Heart left ventricle (tissue), 13 donors: Measurements from ENCODE around the gene PDGFRB.

ENCODE experiments used
- CTCF ChIP-seq, 12 donors: fragments of 200-600 bp; sonication (generic) in 4 of 12; IDR thresholded peaks; one replicate each; pipeline versions ENCODE4 v1.5.0 to v1.8.0; 2018 to 2022; ENCODE audit warnings: antibody characterized with exemption in 12 of 12, mild to moderate bottlenecking in 5 of 12
- POLR2A ChIP-seq, 2 donors: fragments of 450-650 bp; IDR thresholded peaks; one replicate each; pipeline ENCODE4 v1.6.1; 2017; ENCODE audit warnings: antibody characterized with exemption in 2 of 2, mild to moderate bottlenecking in 2 of 2, moderate library complexity in 2 of 2
- donor health status: ischemic (EF 13 %, LVEDD 7.1; RV severe dilation, severe dysfunction).
- donor health status: DM: no; HTN: yes; CAD: no.
- donor health status: DM: no; HTN: no; CAD: no.
- donor health status: ischemic (EF 25% LVEDD 6.9; RV normal size, moderate dysfunction).
- donor health status: ischemic (EF 25% LVEDD 5.7; RV mildly dilated, moderate dysfunction).
- donor health status: ischemic (EF 35%, LVEDD 5.7; RV mildly dilated, moderate dysfunction).
- donor health status: nonischemic (EF 11% LVEDD 7.7; RV severe dilation, severe dysfunction).
- donor health status: DM: yes; HTN: yes; CAD: no.
- donor health status: PGD.
- donor health status: ischemic (EF 29% LVEDD 5.4; RV normal size, mild dysfunction).
- donor health status: nonischemic (EF 23%, LVEDD 6.1; RV moderate dilation, normal function).

GRCh38 chr5:150190503-150190979 lies 34.9 kb upstream of the PDGFRB start:
- no peak for TF ChIP-seq CTCF (IDR thresholded peaks at IDR 0.05)
- TF ChIP-seq POLR2A (IDR thresholded peaks at IDR 0.05) = no peak
